Measurements from ENCODE around the gene MLNR. TPM values are rescaled to one million over a fixed set of nuclear protein-coding genes. Genes with fewer than 3 reads are reported as not detected.
A peak's percentile ranks its signal among the peaks of the same experiment; 100 is the strongest.

MLNR gene
- total RNA-seq, 1 donor from 2014 or later = not detected

GRCh38 chr13:49226613-49227012, 6.5 kb downstream of the MLNR start:
- DNase-seq = no peak

GRCh38 chr13:49234741-49235140, 14.6 kb downstream of the MLNR start:
- DNase-seq = no peak

- DNase-seq = no peak
Measured at GRCh38 chr13:49235856-49236431, 15.8 kb downstream of the MLNR start.

GRCh38 chr13:49238621-49239020, 18.5 kb downstream of the MLNR start:
- DNase-seq = no peak

GRCh38 chr13:49240017-49240416, 19.9 kb downstream of the MLNR start:
- DNase-seq = no peak

- no peak for DNase-seq
Measured at GRCh38 chr13:49241296-49241695, 21.2 kb downstream of the MLNR start.

- no peak for DNase-seq
Measured at GRCh38 chr13:49245101-49245500, 25.0 kb downstream of the MLNR start.

GRCh38 chr13:49246850-49247642, 26.9 kb downstream of the MLNR start:
- no peak for DNase-seq

GRCh38 chr13:49247643-49248621, 27.8 kb downstream of the MLNR start, which contains the start of gene CDADC1:
TSS of gene CDADC1 (plus strand) at chr13:49247925. CDS start at chr13:49248038, 113 bp downstream.
- DNase-seq = peak; percentile 99

GRCh38 chr13:49248622-49249002, 28.5 kb downstream of the MLNR start:
- DNase-seq = no peak

GRCh38 chr13:49251326-49251725, 31.2 kb downstream of the MLNR start:
- DNase-seq = no peak

- DNase-seq = no peak
Measured at GRCh38 chr13:49253310-49253709, 33.2 kb downstream of the MLNR start.

- no peak for DNase-seq
Measured at GRCh38 chr13:49254007-49254406, 33.9 kb downstream of the MLNR start.

- DNase-seq = peak; percentile 41
Measured at GRCh38 chr13:49256841-49257240, 36.7 kb downstream of the MLNR start.

GRCh38 chr13:49258089-49258796, 38.1 kb downstream of the MLNR start:
- DNase-seq = no peak

GRCh38 chr13:49259586-49259985, 39.4 kb downstream of the MLNR start:
- DNase-seq = no peak

- DNase-seq = no peak
Measured at GRCh38 chr13:49262634-49263033, 42.5 kb downstream of the MLNR start.

GRCh38 chr13:49265822-49266221, 45.7 kb downstream of the MLNR start:
- DNase-seq = no peak

- DNase-seq = no peak
Measured at GRCh38 chr13:49271264-49271663, 51.1 kb downstream of the MLNR start.
